ENCODE results near the gene CXCR4.

CXCR4 gene

DNA sequence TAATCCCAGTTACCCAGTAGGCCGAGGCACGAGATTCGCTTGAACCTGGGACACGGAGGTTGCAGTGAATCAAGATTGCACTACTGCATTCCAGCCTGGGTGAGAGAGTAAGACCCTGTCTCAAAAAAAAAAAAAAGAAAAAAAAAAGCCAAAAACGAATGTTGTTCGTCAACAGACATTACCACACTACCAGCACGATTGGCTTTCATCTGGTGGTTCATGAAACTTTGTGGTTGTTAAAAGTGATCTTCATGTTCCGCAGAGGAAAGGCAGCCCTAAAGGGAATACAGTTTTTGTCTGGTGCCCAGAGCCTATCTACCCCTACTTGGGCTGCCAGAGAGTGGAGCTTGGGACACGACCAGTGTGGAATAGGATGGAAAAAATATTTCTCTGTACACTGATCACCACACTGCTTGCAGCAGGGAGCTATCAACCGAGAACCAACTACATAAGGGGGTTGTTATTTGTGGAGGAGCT lies 13.6 kb upstream of the CXCR4 start:
- no peak for DNase-seq

DNA sequence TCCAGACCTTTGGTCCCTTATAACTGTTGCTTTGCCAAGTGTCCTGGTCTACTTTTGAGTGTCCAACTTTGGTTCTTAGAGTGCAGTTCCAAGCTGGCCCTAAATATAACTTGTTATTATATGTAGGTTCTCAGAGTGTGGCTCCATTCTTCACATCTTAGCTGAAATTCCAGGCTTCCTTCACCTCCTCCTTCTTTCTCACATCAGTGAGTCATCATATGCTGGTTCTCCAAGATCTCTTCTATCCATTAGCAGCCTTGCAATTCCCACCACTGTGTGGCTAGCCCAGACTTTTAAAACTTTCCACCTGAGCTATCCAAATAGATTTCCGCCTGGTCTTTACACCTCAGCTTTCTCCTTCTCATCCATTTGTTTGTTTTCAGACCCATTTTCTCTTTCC lies 12.6 kb upstream of the CXCR4 start:
- DNase-seq, result no peak

DNA sequence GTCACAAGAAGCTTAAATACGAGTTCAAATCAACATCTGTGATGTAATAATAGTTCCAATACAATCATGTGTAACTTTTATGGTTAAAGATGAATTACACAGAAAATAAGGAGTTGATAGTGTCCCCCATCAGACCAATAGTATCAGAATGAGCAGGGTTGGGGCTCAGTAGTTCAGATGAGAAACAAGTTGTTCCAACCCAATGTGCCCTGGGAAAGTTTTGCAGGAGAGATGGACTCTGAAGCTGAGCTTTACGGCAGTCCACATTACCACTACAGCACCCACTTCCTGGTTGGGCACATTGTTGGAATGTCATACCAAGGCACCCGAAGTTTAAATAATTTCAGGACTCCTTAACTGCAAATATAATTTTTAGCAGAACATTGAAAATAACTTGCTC lies 12.1 kb upstream of the CXCR4 start:
- DNase-seq, result no peak

DNA sequence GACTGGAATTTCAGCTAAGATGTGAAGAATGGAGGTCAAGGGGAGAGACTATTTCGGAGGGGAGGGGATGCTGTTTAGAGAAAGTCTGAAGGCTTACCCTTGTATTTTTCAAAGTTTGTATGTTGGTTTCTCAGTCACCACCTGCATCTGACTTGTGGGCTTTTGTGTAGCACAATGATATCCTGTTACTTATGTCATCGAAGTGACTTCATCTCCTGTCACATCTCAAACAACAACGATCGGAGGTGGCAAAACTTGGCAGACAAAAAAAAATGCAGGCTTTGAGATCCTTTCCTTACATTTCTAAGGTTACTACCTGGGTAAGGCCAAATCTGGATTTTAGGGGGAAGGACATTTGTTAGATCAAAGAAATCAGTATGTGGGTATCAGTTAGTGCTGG lies 11.7 kb upstream of the CXCR4 start:
- DNase-seq, result no peak

DNA sequence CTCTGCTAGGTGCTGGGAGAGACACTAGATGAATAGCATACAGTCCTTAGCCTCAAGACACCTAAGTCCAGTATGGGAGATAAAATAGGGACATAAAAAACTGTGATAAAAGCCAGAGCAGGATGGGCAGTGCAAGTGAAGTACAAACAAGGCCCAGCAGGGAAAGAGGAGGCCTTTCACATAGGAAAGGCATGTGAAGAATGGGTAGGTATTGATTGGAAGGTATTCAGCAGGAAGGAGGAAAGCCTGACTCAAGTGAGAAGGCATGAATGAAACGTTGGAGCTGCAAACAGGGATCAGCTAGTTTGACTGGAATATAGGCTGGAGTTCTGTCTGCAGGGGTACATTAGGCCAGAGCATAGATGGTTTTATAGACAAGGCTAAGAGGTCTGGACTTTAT lies 11.0 kb upstream of the CXCR4 start:
- no peak for DNase-seq

DNA sequence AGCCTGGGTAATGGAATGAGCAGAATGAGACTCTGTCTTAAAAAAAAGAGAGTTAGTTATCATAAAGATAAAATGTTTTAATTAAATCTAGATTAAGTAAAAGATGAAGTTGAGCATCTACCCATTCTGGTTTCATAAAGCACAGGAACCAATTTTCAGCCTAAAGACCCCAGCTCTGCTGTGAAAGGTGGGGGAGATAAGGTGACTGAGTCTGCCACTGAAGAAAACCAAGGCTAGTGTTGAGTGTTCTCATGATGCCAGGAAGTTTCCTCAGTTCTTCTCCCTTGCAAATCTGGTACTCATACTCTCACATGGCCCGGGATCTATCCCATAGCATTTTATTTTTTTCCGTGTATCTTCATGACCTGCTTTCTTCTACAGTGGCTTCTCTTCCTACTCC lies 10.4 kb upstream of the CXCR4 start:
- DNase-seq, result no peak

DNA sequence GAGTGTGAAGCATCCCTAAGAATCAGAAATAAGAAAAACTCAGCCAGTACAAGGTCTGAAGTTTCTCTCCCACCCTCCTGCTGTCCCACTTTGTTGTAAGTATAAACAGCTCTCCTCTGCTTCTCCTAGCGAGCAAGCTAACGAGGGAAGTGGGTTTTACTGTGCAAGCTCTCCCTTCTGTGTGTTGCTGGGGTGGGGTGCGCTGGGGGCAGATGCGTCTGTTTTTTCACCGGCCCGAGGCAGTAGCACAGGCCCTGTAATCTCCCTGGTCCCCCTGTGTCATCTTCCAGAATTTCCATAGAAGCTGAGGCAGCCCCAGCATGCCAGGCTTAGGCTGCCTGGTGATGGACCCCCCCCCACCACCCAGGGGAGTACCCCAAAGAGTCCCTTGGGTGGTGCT lies 9.4 kb upstream of the CXCR4 start:
- no peak for DNase-seq

DNA sequence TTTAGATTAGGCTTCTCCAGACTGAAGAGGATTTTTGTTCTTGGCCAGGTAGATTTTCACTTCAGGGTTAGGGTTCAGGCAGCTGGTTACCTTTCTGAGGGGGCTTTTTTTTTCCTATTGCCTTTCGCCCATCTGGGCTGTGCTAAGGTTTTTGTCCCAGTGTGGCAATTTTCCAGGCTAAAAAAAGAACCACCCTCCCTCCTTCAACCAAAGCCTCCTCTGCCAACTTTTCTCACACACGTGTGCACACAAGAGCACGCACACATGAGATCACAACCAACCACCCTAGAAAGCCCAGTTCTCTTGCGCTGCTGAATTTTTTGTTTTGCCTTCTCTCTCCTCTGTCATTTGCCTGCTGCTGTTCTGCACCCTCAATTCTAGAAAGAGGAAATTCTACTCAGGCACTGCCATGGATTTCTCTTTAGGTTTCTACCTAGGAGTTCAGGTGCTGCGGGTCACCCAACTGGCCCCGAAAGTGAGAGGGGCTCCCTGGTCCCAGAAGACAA lies 8.5 kb upstream of the CXCR4 start:
- peak; percentile 56 for DNase-seq

DNA sequence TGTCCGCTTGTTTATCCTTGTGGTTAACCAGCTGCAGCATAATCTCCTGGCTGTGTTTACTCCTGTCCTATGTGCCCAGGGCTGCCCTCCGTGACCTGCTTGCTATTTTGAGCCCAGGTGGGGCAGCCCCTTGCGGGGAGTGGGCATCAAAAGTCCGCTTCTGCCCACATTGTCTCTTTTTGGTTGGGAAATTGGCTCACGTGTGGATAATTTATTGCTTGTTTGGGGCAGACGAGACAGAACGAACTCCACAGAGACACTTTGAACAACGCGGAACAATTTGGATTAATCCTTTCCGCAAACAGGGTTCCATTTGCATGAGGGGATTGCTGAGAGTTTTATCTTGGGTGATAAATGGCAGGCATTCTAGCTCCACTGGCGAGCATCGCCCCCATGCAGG lies 8.1 kb upstream of the CXCR4 start:
- DNase-seq, result peak; percentile 56

DNA sequence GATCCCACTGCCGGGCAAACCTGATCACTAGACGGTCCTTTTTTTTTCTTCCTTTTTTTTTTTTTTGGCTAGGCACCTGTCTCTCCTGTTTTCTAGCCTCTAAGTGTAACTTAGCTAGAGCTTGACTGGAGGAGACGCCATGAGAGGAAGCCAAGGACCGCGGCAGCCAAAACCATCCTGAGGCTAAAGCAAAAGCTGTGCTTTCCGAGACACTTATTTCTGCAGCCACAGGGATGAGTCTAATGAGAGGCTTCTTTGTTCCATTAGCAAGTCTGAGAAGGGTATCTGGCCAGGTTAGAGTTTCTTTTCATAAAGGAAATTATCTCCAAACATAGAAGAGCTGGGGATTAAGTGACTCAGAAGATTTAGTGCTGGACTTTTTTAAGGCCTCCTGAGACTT lies 7.3 kb upstream of the CXCR4 start:
- no peak for DNase-seq

DNA sequence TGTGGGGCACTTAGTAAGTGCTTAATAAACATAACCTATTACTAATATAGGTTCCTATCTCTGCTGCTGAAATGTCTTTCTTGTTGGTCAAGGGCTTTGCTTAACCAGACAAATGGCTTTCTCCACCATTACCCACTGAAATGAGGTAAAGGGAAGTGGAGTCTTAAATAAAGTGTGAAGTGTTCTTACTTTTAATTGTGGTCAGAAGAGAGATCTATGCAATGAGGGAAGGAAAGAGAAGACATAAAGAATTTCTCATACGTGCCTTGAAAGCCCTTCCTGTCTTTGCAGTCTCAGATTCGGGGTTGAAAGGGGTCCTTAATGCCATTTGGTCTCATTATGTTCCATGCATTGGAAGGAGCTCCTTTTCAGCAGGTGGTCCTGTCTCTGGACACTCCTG lies 6.9 kb upstream of the CXCR4 start:
- DNase-seq, result no peak

DNA sequence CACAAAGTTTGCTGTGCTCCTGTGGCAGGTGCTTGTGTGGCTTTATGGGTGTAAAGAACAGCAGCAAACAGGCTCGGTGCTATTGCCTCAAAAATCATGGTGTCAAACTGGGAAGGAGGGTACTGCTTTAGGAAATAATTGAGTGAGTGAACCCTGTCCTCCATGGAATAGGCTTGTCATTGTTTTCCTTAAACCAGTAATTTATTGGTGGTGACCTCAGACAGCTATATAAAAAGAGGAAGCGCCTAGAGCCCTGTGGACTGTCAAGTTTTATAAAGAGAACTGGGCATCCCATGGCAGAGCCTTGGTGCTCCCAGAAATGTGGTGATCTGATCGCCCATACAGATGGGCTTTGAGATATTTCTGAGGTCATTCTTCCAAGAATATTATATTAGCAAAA lies 4.7 kb upstream of the CXCR4 start:
- no peak for DNase-seq

DNA sequence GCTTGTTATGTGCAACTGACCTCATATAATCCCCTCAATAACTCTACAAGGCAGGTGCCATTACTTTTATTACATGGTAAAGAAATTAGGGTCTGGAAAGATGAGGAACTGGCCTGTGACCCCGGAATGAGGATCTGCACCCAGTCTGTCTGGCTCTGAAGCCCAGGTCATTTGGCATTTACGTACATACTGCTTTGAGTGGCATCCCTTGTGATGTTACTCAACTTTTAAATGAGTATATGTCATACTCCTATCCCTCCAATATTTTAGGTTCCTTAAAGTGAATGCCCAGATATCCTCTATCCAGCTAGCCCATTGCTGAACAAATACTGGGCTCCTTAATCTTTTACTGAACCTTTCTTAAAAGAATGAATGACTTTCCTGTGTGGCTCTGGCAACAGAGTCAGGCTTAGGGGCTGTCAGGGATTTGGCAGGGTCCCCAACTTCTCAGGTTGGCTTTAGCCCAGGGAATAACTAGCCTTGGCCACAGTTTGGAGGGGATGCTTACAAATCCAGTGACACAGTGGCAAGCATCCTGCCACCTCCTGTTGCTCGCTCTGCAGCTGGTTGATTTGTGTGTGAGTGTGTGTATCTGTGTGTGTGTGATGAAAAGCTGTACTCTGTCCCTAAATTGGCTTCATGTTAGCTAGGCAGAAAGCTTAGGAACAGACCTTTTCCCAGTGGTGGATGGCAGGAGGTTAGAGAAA lies 3.4 kb upstream of the CXCR4 start:
- DNase-seq, result peak; percentile 9

DNA sequence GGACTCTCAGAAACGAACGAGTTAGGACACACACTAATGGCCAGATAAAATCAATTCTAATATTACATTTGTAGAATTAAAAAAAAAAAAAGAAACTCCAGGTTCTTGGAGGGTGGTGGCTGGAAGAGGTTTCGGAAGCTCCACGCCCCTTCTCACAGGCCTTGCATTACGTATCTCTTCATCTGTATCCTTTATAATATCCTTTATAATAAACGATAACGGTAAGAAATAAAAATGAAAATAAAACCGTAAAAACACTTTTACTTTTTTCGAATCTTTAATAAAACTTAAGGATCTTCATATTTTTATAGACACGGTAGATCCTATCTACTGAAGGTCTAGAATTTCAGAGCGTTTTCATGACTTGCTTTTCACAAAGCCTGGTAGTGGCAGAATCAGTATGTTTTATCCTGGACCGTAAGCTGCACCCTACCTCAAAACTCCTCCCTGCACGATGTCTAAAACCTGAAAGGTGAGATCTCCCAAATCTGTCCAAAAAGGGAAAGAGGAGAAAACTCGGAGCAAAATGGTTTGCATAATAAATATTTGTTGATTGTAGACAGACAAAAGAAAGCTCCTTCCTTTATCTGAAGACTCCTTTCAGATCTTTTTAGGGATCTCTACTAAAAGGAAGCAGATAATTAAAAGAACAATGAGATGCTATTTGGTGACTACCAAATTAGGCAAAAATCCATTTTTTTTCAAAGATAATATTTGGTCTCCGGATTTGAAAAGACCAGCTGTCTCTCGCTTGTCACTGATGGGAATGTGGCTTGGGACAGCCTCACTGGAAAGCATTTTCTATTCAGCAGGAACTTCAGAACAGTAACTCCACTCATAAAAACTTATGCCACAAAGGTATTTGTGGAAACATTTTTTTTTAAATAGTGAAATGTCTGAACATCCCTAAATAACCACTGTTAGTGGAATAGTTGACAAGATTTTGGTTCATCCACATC lies 2.0 kb upstream of the CXCR4 start:
- DNase-seq, result peak; percentile 20

DNA sequence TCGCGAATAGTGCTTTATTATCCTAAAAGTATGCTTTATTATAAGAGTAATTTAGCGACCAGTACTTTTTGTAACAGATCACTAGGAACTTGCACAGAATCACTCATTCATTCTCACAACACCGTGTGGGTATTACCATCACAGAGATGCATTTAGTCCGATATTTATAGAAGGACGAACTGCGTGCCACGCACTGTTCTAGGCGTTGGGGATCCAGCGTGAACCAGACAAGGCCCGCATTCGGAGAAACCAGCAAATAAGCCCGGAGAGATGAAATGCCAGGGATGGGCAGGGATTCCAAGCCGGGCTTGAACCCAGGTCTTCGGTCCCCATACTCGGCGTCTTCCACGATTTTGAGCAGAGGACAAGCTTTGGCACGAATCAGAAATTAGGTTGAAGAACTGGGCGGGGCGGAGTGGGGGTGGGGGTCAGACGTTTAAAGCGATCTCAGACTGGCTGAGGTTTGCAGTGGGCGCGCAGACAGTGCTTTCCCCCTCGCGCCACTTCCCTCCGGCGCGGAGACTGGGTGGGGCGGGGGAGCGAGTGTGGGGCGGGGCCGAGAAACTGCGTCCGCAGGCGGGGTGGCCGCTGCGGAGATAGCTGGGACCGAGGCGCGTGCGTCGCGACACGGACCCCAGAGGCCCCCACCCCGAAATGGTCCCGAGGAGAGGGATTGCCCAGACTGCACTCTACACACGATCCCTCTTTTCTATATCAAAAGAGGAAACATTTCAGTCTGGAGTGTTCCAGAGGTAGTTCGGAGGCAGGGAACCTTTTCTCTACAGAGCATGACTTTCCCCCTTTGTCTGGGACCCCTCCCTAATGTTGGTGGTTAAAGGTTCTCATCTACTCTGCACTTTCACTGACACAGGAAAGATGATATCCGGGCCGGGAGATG lies 1.1 kb upstream of the CXCR4 start:
- DNase-seq, result peak; percentile 70

DNA sequence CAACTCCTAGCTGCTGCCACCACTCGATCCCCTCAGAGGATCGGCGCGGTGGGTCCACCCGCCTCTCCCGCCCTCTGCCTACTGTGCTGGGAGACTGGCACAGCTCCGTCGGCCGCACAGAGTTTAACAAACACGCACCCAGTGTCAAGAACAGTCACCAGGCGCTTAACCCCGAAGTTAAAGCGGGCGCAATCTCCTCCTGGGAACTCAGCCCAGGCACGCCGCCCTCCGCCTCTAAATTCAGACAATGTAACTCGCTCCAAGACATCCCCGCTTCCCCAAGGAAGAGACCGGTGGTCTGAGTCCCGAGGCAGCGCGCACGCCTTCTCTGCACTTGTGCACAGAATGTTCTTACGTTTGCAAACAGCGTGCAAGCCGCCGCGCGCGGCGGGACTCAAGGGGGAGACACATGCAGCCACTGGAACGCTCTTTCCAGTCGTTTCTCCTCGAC lies 533 bp downstream of the CXCR4 start:
- DNase-seq, result peak; percentile 74

DNA sequence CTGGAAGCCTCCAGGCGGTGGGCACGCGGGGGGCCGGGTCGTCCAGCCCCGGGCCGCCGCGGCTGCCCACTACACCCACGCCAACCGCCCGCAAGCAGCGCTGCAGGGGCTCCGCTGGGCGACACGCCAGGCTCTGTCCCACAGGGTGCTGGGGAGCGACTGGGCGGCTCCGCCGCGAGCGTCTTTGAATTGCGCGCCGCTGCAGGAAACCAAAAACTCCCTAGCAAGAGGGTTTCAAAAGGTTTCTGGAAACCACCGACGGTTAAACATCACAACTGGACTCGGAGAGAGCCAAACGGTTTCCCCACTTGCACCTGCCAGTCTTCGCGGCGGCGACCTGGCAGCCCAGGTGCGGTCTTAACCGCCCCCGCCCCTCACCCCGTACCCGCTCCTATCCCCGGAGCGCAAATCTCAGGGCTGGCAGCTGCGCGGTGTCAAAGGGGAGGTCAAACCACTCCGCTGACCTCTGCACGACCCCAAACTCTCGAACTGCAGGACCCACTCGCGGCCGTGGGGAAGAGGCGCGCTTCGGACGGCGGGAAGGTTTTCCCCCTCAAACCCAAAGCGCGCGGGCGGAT lies 1.0 kb downstream of the CXCR4 start:
- DNase-seq, result peak; percentile 12

DNA sequence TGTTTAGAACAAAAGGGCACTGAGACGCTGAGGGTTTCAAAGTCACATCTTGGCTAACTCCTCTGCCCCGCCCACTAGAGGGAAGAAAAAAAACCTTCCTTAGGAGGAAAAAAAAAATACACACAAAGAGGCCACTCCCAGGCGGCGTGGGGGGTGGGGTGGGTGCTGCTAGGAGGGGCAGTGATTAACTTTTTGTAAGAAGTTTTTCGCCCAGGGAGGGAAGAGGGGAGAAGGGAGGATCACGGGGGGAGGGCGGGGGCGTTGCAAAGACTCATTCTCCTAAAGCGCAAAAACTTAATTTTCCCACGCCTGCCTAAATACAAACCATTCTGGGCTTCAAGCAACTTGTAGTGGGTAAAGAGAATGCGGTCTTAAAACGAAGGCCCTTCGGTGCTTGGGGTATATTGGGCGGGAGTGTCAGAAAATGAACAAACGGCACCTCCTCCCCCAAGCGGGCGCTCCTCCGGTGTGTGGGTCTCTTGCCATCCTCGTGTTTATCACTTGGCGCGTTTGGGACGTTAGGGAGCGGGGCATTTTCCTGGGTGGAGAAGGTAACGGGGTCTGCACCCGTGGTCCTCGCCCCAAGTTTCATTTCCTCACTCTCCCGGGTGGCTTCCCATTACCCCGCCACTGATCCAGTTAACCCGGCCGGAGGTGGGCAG lies 1.7 kb downstream of the CXCR4 start:
- no peak for DNase-seq

DNA sequence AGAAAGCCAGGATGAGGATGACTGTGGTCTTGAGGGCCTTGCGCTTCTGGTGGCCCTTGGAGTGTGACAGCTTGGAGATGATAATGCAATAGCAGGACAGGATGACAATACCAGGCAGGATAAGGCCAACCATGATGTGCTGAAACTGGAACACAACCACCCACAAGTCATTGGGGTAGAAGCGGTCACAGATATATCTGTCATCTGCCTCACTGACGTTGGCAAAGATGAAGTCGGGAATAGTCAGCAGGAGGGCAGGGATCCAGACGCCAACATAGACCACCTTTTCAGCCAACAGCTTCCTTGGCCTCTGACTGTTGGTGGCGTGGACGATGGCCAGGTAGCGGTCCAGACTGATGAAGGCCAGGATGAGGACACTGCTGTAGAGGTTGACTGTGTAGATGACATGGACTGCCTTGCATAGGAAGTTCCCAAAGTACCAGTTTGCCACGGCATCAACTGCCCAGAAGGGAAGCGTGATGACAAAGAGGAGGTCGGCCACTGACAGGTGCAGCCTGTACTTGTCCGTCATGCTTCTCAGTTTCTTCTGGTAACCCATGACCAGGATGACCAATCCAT lies 2.7 kb downstream of the CXCR4 start:
- DNase-seq, result no peak

DNA sequence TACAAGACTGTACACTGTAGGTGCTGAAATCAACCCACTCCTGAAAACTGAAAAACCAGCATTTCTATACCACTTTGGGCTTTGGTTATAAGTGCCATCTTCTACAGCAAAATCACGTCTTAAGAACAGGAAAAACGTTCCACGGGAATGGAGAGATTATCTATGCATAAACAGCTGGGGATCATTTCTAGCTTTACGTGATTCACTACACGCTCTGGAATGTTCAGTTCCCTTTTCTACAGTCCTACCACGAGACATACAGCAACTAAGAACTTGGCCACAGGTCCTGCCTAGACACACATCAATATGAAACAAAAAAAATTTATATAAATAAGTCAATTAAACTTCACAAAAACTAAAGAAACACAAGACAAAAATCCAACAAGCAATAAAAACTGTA lies 3.6 kb downstream of the CXCR4 start:
- DNase-seq, result no peak

DNA sequence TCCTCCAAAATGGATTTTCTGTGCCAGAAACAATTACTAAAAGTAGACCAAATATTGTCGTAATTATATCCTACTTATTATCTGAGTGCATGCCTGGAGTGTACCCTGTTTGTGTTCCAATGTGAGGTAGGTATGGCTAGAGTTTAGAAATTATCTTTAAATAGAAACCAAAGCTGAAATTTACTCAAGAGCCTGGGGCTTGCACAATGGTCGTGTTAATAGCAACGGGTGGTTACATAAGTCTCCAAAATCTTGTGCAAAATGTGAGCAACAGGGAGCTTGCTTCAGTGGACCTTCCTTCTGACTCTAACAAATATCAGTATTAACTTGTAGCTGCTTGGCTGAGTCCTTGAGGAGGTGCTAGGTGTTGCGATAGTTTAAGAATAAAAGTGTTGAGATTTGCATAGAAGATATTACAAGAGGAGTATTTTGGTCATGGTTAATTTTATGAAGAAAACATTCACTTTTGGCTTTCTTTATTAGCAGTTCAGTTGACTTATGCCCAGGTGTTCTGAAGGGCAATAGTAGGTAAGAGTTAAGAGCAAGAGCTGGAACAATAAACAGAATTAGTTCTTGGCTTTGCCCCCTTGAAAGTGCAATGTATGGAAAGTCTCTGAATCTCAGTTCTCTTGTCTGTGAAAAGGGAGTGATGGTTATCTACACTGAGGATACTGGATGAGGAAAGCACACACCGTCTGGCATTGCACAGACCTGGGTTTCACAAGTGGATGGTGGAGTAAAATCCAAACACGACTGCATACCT lies 4.6 kb downstream of the CXCR4 start:
- DNase-seq, result no peak
